GM21423 (cell line): ENCODE measurements around the gene POU6F2.
"Not testable (repeated sequence)": the region's sequence is repeated elsewhere in the genome, so short reads cannot be mapped to it uniquely, and the experiment has no call there.

Experiments used
- ATAC-seq: cut with Tn5 transposase; IDR thresholded peaks from one replicate; pipeline ENCODE4 v1.9.1; 2021; ENCODE audit warnings: mild to moderate bottlenecking, moderate library complexity; ENCODE audit not compliant: unreplicated experiment

The POU6F2 gene

GRCh38 chr7:39339591-39339990, 361.9 kb downstream of the POU6F2 start:
- no peak for ATAC-seq

GRCh38 chr7:39341083-39341482, 363.4 kb downstream of the POU6F2 start:
- no peak for ATAC-seq

- no peak for ATAC-seq
Observed at GRCh38 chr7:39342763-39343162, 365.1 kb downstream of the POU6F2 start.

GRCh38 chr7:39349452-39350123, 371.9 kb downstream of the POU6F2 start:
- no peak for ATAC-seq

GRCh38 chr7:39353615-39354376, 376.1 kb downstream of the POU6F2 start:
- no peak for ATAC-seq

- no peak for ATAC-seq
Observed at GRCh38 chr7:39355664-39356063, 378.0 kb downstream of the POU6F2 start.

GRCh38 chr7:39356172-39356925, 378.6 kb downstream of the POU6F2 start:
- no peak for ATAC-seq

GRCh38 chr7:39357648-39358047, 379.9 kb downstream of the POU6F2 start:
- no peak for ATAC-seq

GRCh38 chr7:39360038-39360437, 382.3 kb downstream of the POU6F2 start:
- peak; percentile 74 for ATAC-seq

- ATAC-seq, result no peak
Observed at GRCh38 chr7:39360766-39361165, 383.1 kb downstream of the POU6F2 start.

- ATAC-seq, result no peak
Observed at GRCh38 chr7:39365751-39366295, 388.1 kb downstream of the POU6F2 start.

GRCh38 chr7:39367451-39367850, 389.7 kb downstream of the POU6F2 start:
- ATAC-seq, result no peak

GRCh38 chr7:39367943-39368342, 390.2 kb downstream of the POU6F2 start:
- ATAC-seq, result no peak

GRCh38 chr7:39372383-39372782, 394.7 kb downstream of the POU6F2 start:
- no peak for ATAC-seq

GRCh38 chr7:39374436-39375040, 396.8 kb downstream of the POU6F2 start:
- ATAC-seq, result no peak

- no peak for ATAC-seq
Observed at GRCh38 chr7:39375047-39375873, 397.6 kb downstream of the POU6F2 start.

GRCh38 chr7:39375874-39376190, 398.1 kb downstream of the POU6F2 start:
- no peak for ATAC-seq

- ATAC-seq, result not testable (repeated sequence)
Observed at GRCh38 chr7:39376881-39377280, 399.2 kb downstream of the POU6F2 start.

GRCh38 chr7:39379416-39379815, 401.7 kb downstream of the POU6F2 start:
- ATAC-seq, result no peak

- no peak for ATAC-seq
Observed at GRCh38 chr7:39383136-39383535, 405.4 kb downstream of the POU6F2 start.
